HepG2 (cell line): ENCODE results near the gene SEPTIN12. TPM values are rescaled to one million over a fixed set of nuclear protein-coding genes. Genes with fewer than 3 reads are reported as not detected.

Experiments used
- ADNP ChIP-seq: sonication (generic); formaldehyde crosslinking; IDR thresholded peaks from 2 replicates; pipeline ENCODE4 v1.4.0; 2020; ENCODE audit warnings: missing genetic modification reagents
- ATF5 ChIP-seq: sonication (generic); formaldehyde crosslinking; IDR thresholded peaks from 2 replicates; pipeline ENCODE4 v1.4.0; 2020; ENCODE audit warnings: mild to moderate bottlenecking, low read depth, missing genetic modification reagents
- ATM ChIP-seq: fragments of 450-650 bp; IDR thresholded peaks from 2 replicates; pipeline ENCODE4 v1.7.1; 2017; ENCODE audit warnings: mild to moderate bottlenecking, borderline replicate concordance
- CBFB ChIP-seq: sonication (generic); formaldehyde crosslinking; IDR thresholded peaks from 2 replicates; pipeline ENCODE4 v1.4.0; 2020; ENCODE audit warnings: missing genetic modification reagents
- GZF1 ChIP-seq: sonication (generic); formaldehyde crosslinking; IDR thresholded peaks from 2 replicates; pipeline ENCODE4 v1.5.1; 2020; ENCODE audit warnings: mild to moderate bottlenecking, missing genetic modification reagents
- HIVEP1 ChIP-seq: sonication (generic); formaldehyde crosslinking; IDR thresholded peaks from 2 replicates; pipeline ENCODE4 v1.4.0; 2020; ENCODE audit warnings: mild to moderate bottlenecking, missing genetic modification reagents
- HNF4G ChIP-seq, 2 experiments: sonication (generic) in 1 of 2; formaldehyde crosslinking in 1 of 2; IDR thresholded peaks; 2 replicates each; pipeline versions ENCODE4 v1.4.0 to v1.6.1; 2011 to 2020; ENCODE audit warnings: borderline replicate concordance in 2 of 2, low read depth in 2 of 2, mild to moderate bottlenecking in 2 of 2, low read length in 1 of 2, missing genetic modification reagents in 1 of 2, moderate library complexity in 1 of 2
- HNRNPL ChIP-seq: fragments of 200-400 bp; formaldehyde crosslinking; IDR thresholded peaks from 2 replicates; pipeline ENCODE4 v1.6.1; 2017; ENCODE audit warnings: mild to moderate bottlenecking, low read depth, low read length
- KDM3A ChIP-seq: IDR thresholded peaks from 2 replicates; pipeline ENCODE4 v1.6.1; 2018; ENCODE audit warnings: low read depth, missing compliant biosample characterization
- MEIS1 ChIP-seq: sonication (generic); formaldehyde crosslinking; IDR thresholded peaks from 2 replicates; pipeline ENCODE4 v1.9.0; 2021; ENCODE audit warnings: mild to moderate bottlenecking, missing genetic modification reagents, moderate library complexity, borderline replicate concordance
- ZC3H4 ChIP-seq: sonication (generic); formaldehyde crosslinking; IDR thresholded peaks from 2 replicates; pipeline ENCODE4 v1.4.0; 2020; ENCODE audit warnings: missing genetic modification reagents, borderline replicate concordance
- ZFX ChIP-seq: sonication (generic); formaldehyde crosslinking; IDR thresholded peaks from 2 replicates; pipeline ENCODE4 v1.4.0; 2020; ENCODE audit warnings: mild to moderate bottlenecking, low read depth, missing genetic modification reagents, moderate library complexity
- ZNF17 ChIP-seq: sonication (generic); formaldehyde crosslinking; IDR thresholded peaks from 2 replicates; pipeline ENCODE4 v1.5.0; 2020; ENCODE audit warnings: mild to moderate bottlenecking, missing genetic modification reagents
- ZNF580 ChIP-seq: IDR thresholded peaks from 2 replicates; pipeline ENCODE4 v1.6.1; 2016; ENCODE audit warnings: low read depth, borderline replicate concordance
- ZNF7 ChIP-seq: IDR thresholded peaks from 2 replicates; pipeline ENCODE4 v1.6.1; 2016; ENCODE audit warnings: missing biosample characterization, missing genetic modification reagents
- ZNF761 ChIP-seq: sonication (generic); formaldehyde crosslinking; conservative IDR thresholded peaks from 2 replicates; pipeline ENCODE4 v1.4.0; 2020; ENCODE audit warnings: mild to moderate bottlenecking, missing genetic modification reagents
- polyA plus RNA-seq, 8 experiments: library from polyadenylated mRNA; depleted of rRNA in 3 of 8; stranded (reverse) in 7 of 8; unstranded in 1 of 8; fragments of >200 nt; fragmentation: Illumina TruSeq in 4 of 8; extraction: Trizol in 4 of 8; gene quantifications; 2 replicates each; pipeline versions ENCODE4 v1.2.1 to v1.2.3, GENCODE V29; 2011 to 2016; ENCODE audit warnings: low read depth in 4 of 8, missing spikeins in 1 of 8, mixed read lengths in 1 of 8; ENCODE audit not compliant: insufficient read depth in 1 of 8
- total RNA-seq, 5 experiments: library from RNA; depleted of rRNA; stranded (reverse); fragments of >200 nt; fragmentation: Illumina TruSeq; extraction: Trizol; gene quantifications; 2 replicates each; pipeline ENCODE4 v1.2.3, GENCODE V29; 2016; ENCODE audit warnings: low read depth in 1 of 5
- TF ChIP-seq, protein P1 (sequence below): IDR thresholded peaks from 2 replicates; pipeline ENCODE4 v1.6.1; 2012; ENCODE audit warnings: low read length, improper control_type of control experiment
- TF ChIP-seq, protein P2 (sequence below): sonication (generic); formaldehyde crosslinking; IDR thresholded peaks from 2 replicates; pipeline ENCODE4 v1.4.0; 2020; ENCODE audit warnings: missing genetic modification reagents, mild to moderate bottlenecking, borderline replicate concordance
- TF ChIP-seq, protein P3 (sequence below): sonication (generic); formaldehyde crosslinking; IDR thresholded peaks from 2 replicates; pipeline ENCODE4 v1.4.0; 2020; ENCODE audit warnings: missing genetic modification reagents
- TF ChIP-seq, protein P4 (sequence below): sonication (generic); formaldehyde crosslinking; IDR thresholded peaks from 2 replicates; pipeline ENCODE4 v1.4.0; 2020; ENCODE audit warnings: missing genetic modification reagents, borderline replicate concordance
- TF ChIP-seq, protein P5 (sequence below): sonication (generic); formaldehyde crosslinking; IDR thresholded peaks from 2 replicates; pipeline ENCODE4 v1.5.0; 2020; ENCODE audit warnings: mild to moderate bottlenecking, low read depth, missing genetic modification reagents, borderline replicate concordance

Gene SEPTIN12
- total and polyA plus RNA-seq, 2 of the 13 experiments (the other 11 are each of a cell fraction or from before 2014, with no cell fraction given): 0.22 TPM; not detected in 1

- TF ChIP-seq CBFB (CRISPR knock-in tag): no peak
- TF ChIP-seq HNF4G (IDR thresholded peaks at IDR 0.05; ENCODE audit: borderline replicate concordance, low read depth, low read length): peak; percentile 79
- no peak for TF ChIP-seq HNF4G (CRISPR knock-in tag; IDR thresholded peaks at IDR 0.05; ENCODE audit: borderline replicate concordance, low read depth)
- TF ChIP-seq KDM3A: no peak
- TF ChIP-seq, protein P1, sequence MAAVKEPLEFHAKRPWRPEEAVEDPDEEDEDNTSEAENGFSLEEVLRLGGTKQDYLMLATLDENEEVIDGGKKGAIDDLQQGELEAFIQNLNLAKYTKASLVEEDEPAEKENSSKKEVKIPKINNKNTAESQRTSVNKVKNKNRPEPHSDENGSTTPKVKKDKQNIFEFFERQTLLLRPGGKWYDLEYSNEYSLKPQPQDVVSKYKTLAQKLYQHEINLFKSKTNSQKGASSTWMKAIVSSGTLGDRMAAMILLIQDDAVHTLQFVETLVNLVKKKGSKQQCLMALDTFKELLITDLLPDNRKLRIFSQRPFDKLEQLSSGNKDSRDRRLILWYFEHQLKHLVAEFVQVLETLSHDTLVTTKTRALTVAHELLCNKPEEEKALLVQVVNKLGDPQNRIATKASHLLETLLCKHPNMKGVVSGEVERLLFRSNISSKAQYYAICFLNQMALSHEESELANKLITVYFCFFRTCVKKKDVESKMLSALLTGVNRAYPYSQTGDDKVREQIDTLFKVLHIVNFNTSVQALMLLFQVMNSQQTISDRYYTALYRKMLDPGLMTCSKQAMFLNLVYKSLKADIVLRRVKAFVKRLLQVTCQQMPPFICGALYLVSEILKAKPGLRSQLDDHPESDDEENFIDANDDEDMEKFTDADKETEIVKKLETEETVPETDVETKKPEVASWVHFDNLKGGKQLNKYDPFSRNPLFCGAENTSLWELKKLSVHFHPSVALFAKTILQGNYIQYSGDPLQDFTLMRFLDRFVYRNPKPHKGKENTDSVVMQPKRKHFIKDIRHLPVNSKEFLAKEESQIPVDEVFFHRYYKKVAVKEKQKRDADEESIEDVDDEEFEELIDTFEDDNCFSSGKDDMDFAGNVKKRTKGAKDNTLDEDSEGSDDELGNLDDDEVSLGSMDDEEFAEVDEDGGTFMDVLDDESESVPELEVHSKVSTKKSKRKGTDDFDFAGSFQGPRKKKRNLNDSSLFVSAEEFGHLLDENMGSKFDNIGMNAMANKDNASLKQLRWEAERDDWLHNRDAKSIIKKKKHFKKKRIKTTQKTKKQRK: no peak
- no peak for TF ChIP-seq HNRNPL
- no peak for TF ChIP-seq ZC3H4 (CRISPR knock-in tag)
- TF ChIP-seq HIVEP1: no peak
- TF ChIP-seq, protein P2, sequence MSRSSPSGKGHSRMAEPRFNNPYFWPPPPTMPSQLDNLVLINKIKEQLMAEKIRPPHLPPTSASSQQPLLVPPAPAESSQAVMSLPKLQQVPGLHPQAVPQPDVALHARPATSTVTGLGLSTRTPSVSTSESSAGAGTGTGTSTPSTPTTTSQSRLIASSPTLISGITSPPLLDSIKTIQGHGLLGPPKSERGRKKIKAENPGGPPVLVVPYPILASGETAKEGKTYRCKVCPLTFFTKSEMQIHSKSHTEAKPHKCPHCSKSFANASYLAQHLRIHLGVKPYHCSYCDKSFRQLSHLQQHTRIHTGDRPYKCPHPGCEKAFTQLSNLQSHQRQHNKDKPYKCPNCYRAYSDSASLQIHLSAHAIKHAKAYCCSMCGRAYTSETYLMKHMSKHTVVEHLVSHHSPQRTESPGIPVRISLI: peak; percentile 58; the same call in 1 of the 2 replicates
- TF ChIP-seq, protein P3, sequence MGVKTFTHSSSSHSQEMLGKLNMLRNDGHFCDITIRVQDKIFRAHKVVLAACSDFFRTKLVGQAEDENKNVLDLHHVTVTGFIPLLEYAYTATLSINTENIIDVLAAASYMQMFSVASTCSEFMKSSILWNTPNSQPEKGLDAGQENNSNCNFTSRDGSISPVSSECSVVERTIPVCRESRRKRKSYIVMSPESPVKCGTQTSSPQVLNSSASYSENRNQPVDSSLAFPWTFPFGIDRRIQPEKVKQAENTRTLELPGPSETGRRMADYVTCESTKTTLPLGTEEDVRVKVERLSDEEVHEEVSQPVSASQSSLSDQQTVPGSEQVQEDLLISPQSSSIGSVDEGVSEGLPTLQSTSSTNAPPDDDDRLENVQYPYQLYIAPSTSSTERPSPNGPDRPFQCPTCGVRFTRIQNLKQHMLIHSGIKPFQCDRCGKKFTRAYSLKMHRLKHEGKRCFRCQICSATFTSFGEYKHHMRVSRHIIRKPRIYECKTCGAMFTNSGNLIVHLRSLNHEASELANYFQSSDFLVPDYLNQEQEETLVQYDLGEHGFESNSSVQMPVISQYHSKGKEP (CRISPR knock-in tag): no peak
- TF ChIP-seq ZNF7 (CRISPR knock-in tag): no peak
- 0 out of 2 replicates have a peak, but pooled peaks have one; percentile 35 for TF ChIP-seq ADNP (CRISPR knock-in tag)
- TF ChIP-seq ZNF580 (CRISPR knock-in tag): no peak
- TF ChIP-seq ATM: no peak
- no peak for TF ChIP-seq GZF1 (CRISPR knock-in tag)
- TF ChIP-seq ZNF761 (CRISPR knock-in tag): no peak
- TF ChIP-seq, protein P4, sequence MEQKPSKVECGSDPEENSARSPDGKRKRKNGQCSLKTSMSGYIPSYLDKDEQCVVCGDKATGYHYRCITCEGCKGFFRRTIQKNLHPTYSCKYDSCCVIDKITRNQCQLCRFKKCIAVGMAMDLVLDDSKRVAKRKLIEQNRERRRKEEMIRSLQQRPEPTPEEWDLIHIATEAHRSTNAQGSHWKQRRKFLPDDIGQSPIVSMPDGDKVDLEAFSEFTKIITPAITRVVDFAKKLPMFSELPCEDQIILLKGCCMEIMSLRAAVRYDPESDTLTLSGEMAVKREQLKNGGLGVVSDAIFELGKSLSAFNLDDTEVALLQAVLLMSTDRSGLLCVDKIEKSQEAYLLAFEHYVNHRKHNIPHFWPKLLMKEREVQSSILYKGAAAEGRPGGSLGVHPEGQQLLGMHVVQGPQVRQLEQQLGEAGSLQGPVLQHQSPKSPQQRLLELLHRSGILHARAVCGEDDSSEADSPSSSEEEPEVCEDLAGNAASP (CRISPR knock-in tag): no peak
- TF ChIP-seq ZFX: no peak
- TF ChIP-seq, protein P5, sequence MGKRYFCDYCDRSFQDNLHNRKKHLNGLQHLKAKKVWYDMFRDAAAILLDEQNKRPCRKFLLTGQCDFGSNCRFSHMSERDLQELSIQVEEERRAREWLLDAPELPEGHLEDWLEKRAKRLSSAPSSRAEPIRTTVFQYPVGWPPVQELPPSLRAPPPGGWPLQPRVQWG (CRISPR knock-in tag): no peak
- TF ChIP-seq MEIS1: no peak
- TF ChIP-seq ATF5 (CRISPR knock-in tag): no peak
- no peak for TF ChIP-seq ZNF17 (CRISPR knock-in tag)
Measured at GRCh38 chr16:4792951-4793513, 4.9 kb upstream of the SEPTIN12 start (continued).
